Putamen (tissue), 1 donor: ENCODE data around the gene ITGB2.
A peak's percentile ranks its signal among the peaks of the same experiment; 100 is the strongest.

Experiments
- DNase-seq: peaks from one replicate; pipeline ENCODE4 v3.0.0-alpha.2; 2016; ENCODE audit warnings: low spot score

Gene ITGB2

GRCh38 chr21:44920694-44921604 is at the start of gene ITGB2:
ITGB2 (minus strand) TSS chr21:44920899; CDS start chr21:44910782, 10,117 bp downstream.
- DNase-seq: no peak

- DNase-seq: no peak
These were observed 49.4 kb upstream of the ITGB2 start for GRCh38 chr21:44969931-44970755.

GRCh38 chr21:44969066-44969670 is 48.5 kb upstream of the ITGB2 start:
- DNase-seq: no peak

- DNase-seq: no peak
These were observed 46.7 kb upstream of the ITGB2 start for GRCh38 chr21:44967082-44968047.

GRCh38 chr21:44966135-44967081 is 45.7 kb upstream of the ITGB2 start:
- peak; percentile 32 for DNase-seq

- DNase-seq: no peak
These were observed 44.7 kb upstream of the ITGB2 start for GRCh38 chr21:44965251-44966022.

- no peak for DNase-seq
These were observed 43.7 kb upstream of the ITGB2 start for GRCh38 chr21:44964381-44964780.

GRCh38 chr21:44962403-44962966 is 41.8 kb upstream of the ITGB2 start:
- DNase-seq: no peak

- DNase-seq: no peak
These were observed 39.7 kb upstream of the ITGB2 start for GRCh38 chr21:44960141-44961092.

GRCh38 chr21:44959376-44960091 is 38.8 kb upstream of the ITGB2 start:
- DNase-seq: no peak

GRCh38 chr21:44958471-44959191 is 37.9 kb upstream of the ITGB2 start:
- DNase-seq: peak; percentile 48

GRCh38 chr21:44957901-44958451 is 37.3 kb upstream of the ITGB2 start:
- DNase-seq: no peak

GRCh38 chr21:44957047-44957831 is 36.5 kb upstream of the ITGB2 start:
- no peak for DNase-seq

- DNase-seq: no peak
These were observed 35.8 kb upstream of the ITGB2 start for GRCh38 chr21:44956356-44957046.

GRCh38 chr21:44955798-44956175 is 35.1 kb upstream of the ITGB2 start:
- no peak for DNase-seq
